ENCODE data around the gene COPG1. TPM values are rescaled to one million over a fixed set of nuclear protein-coding genes. Genes with fewer than 3 reads are reported as not detected.

Gene COPG1
- total and polyA plus RNA-seq, 9 of the 15 experiments (the other 6 are each of a cell fraction or from before 2014, with no cell fraction given) = 40.3 to 105 (median 62.4) TPM

DNA sequence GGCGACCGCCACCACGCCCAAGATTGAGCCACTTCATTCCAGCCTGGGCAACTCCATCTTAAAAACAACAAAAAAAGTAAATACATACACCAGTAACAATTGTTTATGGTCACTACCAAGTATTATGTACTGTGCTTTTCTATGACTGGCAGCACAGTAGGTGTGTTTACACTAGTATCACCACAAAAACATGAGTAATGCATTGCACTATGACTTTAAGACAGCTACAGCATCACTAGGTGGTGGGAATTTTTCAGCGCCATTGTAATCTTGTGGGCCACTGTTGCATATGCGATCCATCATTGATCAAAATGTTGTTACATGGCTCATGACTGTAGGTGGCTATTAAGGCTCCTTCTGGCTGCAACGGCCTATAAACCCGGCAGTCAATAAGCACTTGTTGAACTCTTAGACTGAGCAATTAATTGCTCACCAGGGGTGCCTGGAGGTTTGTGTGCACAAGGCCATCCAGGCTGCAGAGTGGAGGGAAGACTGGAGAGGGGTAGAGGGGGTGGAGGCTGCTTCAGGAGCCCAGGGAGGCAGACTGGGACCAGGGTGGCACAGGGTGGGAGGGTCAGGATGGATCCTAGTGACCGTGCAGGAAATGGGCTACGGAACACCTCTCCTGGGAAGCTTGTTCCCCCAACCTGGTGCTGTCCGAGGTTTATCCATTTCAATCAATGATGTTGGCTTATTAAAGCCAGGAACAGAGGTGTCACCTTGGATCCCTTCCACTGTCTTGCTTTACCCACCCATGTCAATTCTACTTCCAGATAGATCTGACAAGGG lies 17.9 kb upstream of the COPG1 start:
- 58% methylated on average over 8 of the region's 10 CpGs for WGBS (ENCODE audit: insufficient coverage, low coverage, missing lambda C conversion rate)
- H3K9ac ChIP-seq (ENCODE audit: insufficient read depth in 1 of 2, low read depth in 2 of 2, low read length in 2 of 2) = peak overlapping the region in 1 of 2 experiments; percentile 78; a peak in 2 of 4 replicates
- FAIRE-seq (no peak), ATAC-seq (no peak), DNase-seq (ENCODE audit: extremely low read depth in 1 of 4, low spot score in 3 of 4) (no peak)
- H3K79me2 ChIP-seq (ENCODE audit: control insufficient read depth, insufficient read depth, low read length) = no peaks in the 10 kb centered on the region
- no peaks in the 10 kb centered on the region for H3K36me3 ChIP-seq (ENCODE audit: control insufficient read depth, insufficient read depth, low read length)
- in situ Hi-C loops (cut with MboI) (no loop called here), intact Hi-C loops (cut with micrococcal nuclease) (no loop called here)
- H3K9me1 ChIP-seq (ENCODE audit: control insufficient read depth, insufficient read depth, low read length) = no peaks in the 10 kb centered on the region
- ChIA-PET POLR2A (interaction anchor here (0.6 to 1.0 kb wide), 4 partner anchors 7 to 730 kb away, joined by 3 read pairs; no protein-coding TSS in a partner anchor), CTCF (ENCODE audit: low intra/inter-chr PET ratio) (interaction anchor here (0.6 kb wide), 1 partner anchor 262 kb away, joined by 4 read pairs; no protein-coding TSS in a partner anchor)
- no peak overlapping the region for H3K4me2 ChIP-seq (ENCODE audit: insufficient read depth, low read length)
- H4K20me1 ChIP-seq (replicated peaks; ENCODE audit: control insufficient read depth, insufficient read depth, low read length) = no peaks in the 10 kb centered on the region
- peaks cover 29 to 39% of the 10 kb centered on the region in 2 experiments for H3K4me1 ChIP-seq (replicated peaks in 1 of 2; ENCODE audit: control insufficient read depth in 2 of 2, insufficient read depth in 2 of 2, low read length in 2 of 2)
- H2AFZ ChIP-seq (ENCODE audit: low read depth, low read length) = peak overlapping the region; percentile 44
- no peaks in the 10 kb centered on the region for H3K27me3 ChIP-seq (ENCODE audit: control insufficient read depth in 2 of 2, insufficient read depth in 2 of 2, low read length in 2 of 2)
- TF ChIP-seq NFRKB (IDR thresholded peaks at IDR 0.05; ENCODE audit: low read depth) (no peak), TSC22D4 (tag; IDR thresholded peaks at IDR 0.05) (no peak), ZKSCAN1 (IDR thresholded peaks at IDR 0.05; ENCODE audit: low read depth, low read length) (no peak), ZNF717 (CRISPR knock-in tag; IDR thresholded peaks at IDR 0.05) (no peak), KAT7 (CRISPR knock-in tag; IDR thresholded peaks at IDR 0.05; ENCODE audit: borderline replicate concordance) (no peak), ZFP1 (CRISPR knock-in tag; IDR thresholded peaks at IDR 0.05) (no peak), HDAC6 (IDR thresholded peaks at IDR 0.05; ENCODE audit: low read depth, low read length) (no peak), GTF2F1 (IDR thresholded peaks at IDR 0.05; ENCODE audit: low read depth, low read length) (no peak), ERF (CRISPR knock-in tag; IDR thresholded peaks at IDR 0.05) (no peak), ZSCAN32 (CRISPR knock-in tag; IDR thresholded peaks at IDR 0.05) (no peak), ZNF561 (CRISPR knock-in tag; conservative IDR thresholded peaks at IDR 0.05) (no peak), ILK (tag; IDR thresholded peaks at IDR 0.05; ENCODE audit: borderline replicate concordance, low read depth) (no peak), ZNF165 (CRISPR knock-in tag; IDR thresholded peaks at IDR 0.05; ENCODE audit: borderline replicate concordance) (no peak)
- TF ChIP-seq, protein P1, sequence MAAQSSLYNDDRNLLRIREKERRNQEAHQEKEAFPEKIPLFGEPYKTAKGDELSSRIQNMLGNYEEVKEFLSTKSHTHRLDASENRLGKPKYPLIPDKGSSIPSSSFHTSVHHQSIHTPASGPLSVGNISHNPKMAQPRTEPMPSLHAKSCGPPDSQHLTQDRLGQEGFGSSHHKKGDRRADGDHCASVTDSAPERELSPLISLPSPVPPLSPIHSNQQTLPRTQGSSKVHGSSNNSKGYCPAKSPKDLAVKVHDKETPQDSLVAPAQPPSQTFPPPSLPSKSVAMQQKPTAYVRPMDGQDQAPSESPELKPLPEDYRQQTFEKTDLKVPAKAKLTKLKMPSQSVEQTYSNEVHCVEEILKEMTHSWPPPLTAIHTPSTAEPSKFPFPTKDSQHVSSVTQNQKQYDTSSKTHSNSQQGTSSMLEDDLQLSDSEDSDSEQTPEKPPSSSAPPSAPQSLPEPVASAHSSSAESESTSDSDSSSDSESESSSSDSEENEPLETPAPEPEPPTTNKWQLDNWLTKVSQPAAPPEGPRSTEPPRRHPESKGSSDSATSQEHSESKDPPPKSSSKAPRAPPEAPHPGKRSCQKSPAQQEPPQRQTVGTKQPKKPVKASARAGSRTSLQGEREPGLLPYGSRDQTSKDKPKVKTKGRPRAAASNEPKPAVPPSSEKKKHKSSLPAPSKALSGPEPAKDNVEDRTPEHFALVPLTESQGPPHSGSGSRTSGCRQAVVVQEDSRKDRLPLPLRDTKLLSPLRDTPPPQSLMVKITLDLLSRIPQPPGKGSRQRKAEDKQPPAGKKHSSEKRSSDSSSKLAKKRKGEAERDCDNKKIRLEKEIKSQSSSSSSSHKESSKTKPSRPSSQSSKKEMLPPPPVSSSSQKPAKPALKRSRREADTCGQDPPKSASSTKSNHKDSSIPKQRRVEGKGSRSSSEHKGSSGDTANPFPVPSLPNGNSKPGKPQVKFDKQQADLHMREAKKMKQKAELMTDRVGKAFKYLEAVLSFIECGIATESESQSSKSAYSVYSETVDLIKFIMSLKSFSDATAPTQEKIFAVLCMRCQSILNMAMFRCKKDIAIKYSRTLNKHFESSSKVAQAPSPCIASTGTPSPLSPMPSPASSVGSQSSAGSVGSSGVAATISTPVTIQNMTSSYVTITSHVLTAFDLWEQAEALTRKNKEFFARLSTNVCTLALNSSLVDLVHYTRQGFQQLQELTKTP (IDR thresholded peaks at IDR 0.05; ENCODE audit: low read depth in 1 of 2, partially characterized antibody in 2 of 2) = no peak
- TF ChIP-seq, protein P2, sequence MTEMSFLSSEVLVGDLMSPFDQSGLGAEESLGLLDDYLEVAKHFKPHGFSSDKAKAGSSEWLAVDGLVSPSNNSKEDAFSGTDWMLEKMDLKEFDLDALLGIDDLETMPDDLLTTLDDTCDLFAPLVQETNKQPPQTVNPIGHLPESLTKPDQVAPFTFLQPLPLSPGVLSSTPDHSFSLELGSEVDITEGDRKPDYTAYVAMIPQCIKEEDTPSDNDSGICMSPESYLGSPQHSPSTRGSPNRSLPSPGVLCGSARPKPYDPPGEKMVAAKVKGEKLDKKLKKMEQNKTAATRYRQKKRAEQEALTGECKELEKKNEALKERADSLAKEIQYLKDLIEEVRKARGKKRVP (CRISPR knock-in tag; IDR thresholded peaks at IDR 0.05) = no peak
- no TSS peak for BruUV-seq (replicated peaks)
- H3K27ac ChIP-seq (ENCODE audit: extremely low read depth, low read depth, low read length) = peak overlapping the region; percentile 66; the same call in 1 of the 3 replicates
- H3K9me3 ChIP-seq (replicated peaks; ENCODE audit: control insufficient read depth, insufficient read depth, low read depth, low read length) = no peaks in the 10 kb centered on the region
- no peak overlapping the region for H3K4me3 ChIP-seq

All from K562 (cell line).